Measurements from ENCODE around the gene KDM1B. TPM values are rescaled to one million over a fixed set of nuclear protein-coding genes. Genes with fewer than 3 reads are reported as not detected.

KDM1B gene
- total and polyA plus RNA-seq, 2 donors from 2014 or later, result 3.9 to 20.5 TPM

GRCh38 chr6:18270216-18270615 is 115.0 kb downstream of the KDM1B start:
- no peak overlapping the region for H3K27ac ChIP-seq (ENCODE audit: low read depth in 2 of 2, low read length in 2 of 2)
- FAIRE-seq, result no peak

More at GRCh38 chr6:18270216-18270615, 115.0 kb downstream of the KDM1B start:
- DNase-seq, result no peak
- Histone ChIP-seq H3K36me3 (ENCODE audit: control insufficient read depth in 2 of 3, insufficient read depth in 3 of 3, low read length in 3 of 3) (no peaks in the 10 kb centered on the region), H3K4me1 (ENCODE audit: control insufficient read depth in 2 of 3, insufficient read depth in 2 of 3, low read depth in 1 of 3, low read length in 3 of 3) (peaks cover 0 to 3% (median 0%) of the 10 kb centered on the region in 3 donors), H3K9me3 (ENCODE audit: control insufficient read depth in 2 of 3, insufficient read depth in 1 of 3, low read length in 3 of 3) (no peaks in the 10 kb centered on the region), H3K4me3 (ENCODE audit: low read length in 3 of 3) (no peak overlapping the region), H3K9ac (ENCODE audit: low read length in 3 of 3) (no peak overlapping the region), H3K27me3 (ENCODE audit: control insufficient read depth, insufficient read depth, low read length) (no peaks in the 10 kb centered on the region)
- intact Hi-C loops (cut with DNase I), result no loop called here
- no peak for TF ChIP-seq CTCF (IDR thresholded peaks at IDR 0.05; ENCODE audit: borderline replicate concordance, extremely low read depth, insufficient read depth)

Other genes starting within 250 kb of the KDM1B start
- 35.9 TPM for gene KIF13A, start 167.8 kb upstream of the KDM1B start, total RNA-seq
- gene KIF13A, start 167.8 kb upstream of the KDM1B start, polyA plus RNA-seq (ENCODE audit: insufficient read depth, low read depth, low replicate concordance), result 12.6 TPM
- gene NHLRC1, start 32.7 kb upstream of the KDM1B start, total RNA-seq, result 2.0 TPM
- gene NHLRC1, start 32.7 kb upstream of the KDM1B start, polyA plus RNA-seq (ENCODE audit: insufficient read depth, low read depth, low replicate concordance), result 1.8 TPM
- gene TPMT, start 345 bp upstream of the KDM1B start, total RNA-seq, result 21.8 TPM
- gene TPMT, start 345 bp upstream of the KDM1B start, polyA plus RNA-seq (ENCODE audit: insufficient read depth, low read depth, low replicate concordance), result 67.8 TPM
- gene DEK, start 109.1 kb downstream of the KDM1B start, total RNA-seq, result 67.2 TPM
- 23.7 TPM for gene DEK, start 109.1 kb downstream of the KDM1B start, polyA plus RNA-seq (ENCODE audit: insufficient read depth, low read depth, low replicate concordance)
- 153 TPM for gene RNF144B, start 231.9 kb downstream of the KDM1B start, total RNA-seq
- 9.4 TPM for gene RNF144B, start 231.9 kb downstream of the KDM1B start, polyA plus RNA-seq (ENCODE audit: insufficient read depth, low read depth, low replicate concordance)

Data from kidney (tissue), 14 donors.